Measurements from ENCODE around the gene MSANTD3.
"Not testable (repeated sequence)": the region's sequence is repeated elsewhere in the genome, so short reads cannot be mapped to it uniquely, and the experiment has no call there.

MSANTD3 gene

GRCh38 chr9:100428871-100429654 is 2.1 kb downstream of the MSANTD3 start:
- peak; percentile 91 for DNase-seq (ENCODE audit: low read depth, low spot score)

- DNase-seq (ENCODE audit: low read depth, low spot score): no peak
Measured at GRCh38 chr9:100430286-100430940, 3.5 kb downstream of the MSANTD3 start.

- DNase-seq (ENCODE audit: low read depth, low spot score): no peak
Measured at GRCh38 chr9:100431886-100432285, 4.9 kb downstream of the MSANTD3 start.

- DNase-seq (ENCODE audit: low read depth, low spot score): no peak
Measured at GRCh38 chr9:100432736-100433135, 5.8 kb downstream of the MSANTD3 start.

- no peak for DNase-seq (ENCODE audit: low read depth, low spot score)
Measured at GRCh38 chr9:100436571-100436970, 9.6 kb downstream of the MSANTD3 start.

- peak; percentile 61 for DNase-seq (ENCODE audit: low read depth, low spot score)
Measured at GRCh38 chr9:100437860-100438805, 11.2 kb downstream of the MSANTD3 start.

- DNase-seq (ENCODE audit: low read depth, low spot score): no peak
Measured at GRCh38 chr9:100440071-100440470, 13.1 kb downstream of the MSANTD3 start.

GRCh38 chr9:100440487-100440886 is 13.5 kb downstream of the MSANTD3 start:
- not testable (repeated sequence) for DNase-seq (ENCODE audit: low read depth, low spot score)

GRCh38 chr9:100441911-100442361 is 15.0 kb downstream of the MSANTD3 start:
- no peak for DNase-seq (ENCODE audit: low read depth, low spot score)

- DNase-seq (ENCODE audit: low read depth, low spot score): no peak
Measured at GRCh38 chr9:100443781-100444768, 17.1 kb downstream of the MSANTD3 start.

GRCh38 chr9:100445161-100445902 is 18.4 kb downstream of the MSANTD3 start:
- DNase-seq (ENCODE audit: low read depth, low spot score): no peak

- no peak for DNase-seq (ENCODE audit: low read depth, low spot score)
Measured at GRCh38 chr9:100445903-100446549, 19.1 kb downstream of the MSANTD3 start.

- DNase-seq (ENCODE audit: low read depth, low spot score): no peak
Measured at GRCh38 chr9:100447041-100447440, 20.1 kb downstream of the MSANTD3 start.

- DNase-seq (ENCODE audit: low read depth, low spot score): no peak
Measured at GRCh38 chr9:100448266-100448665, 21.3 kb downstream of the MSANTD3 start.

GRCh38 chr9:100449420-100449819 is 22.5 kb downstream of the MSANTD3 start:
- no peak for DNase-seq (ENCODE audit: low read depth, low spot score)

- DNase-seq (ENCODE audit: low read depth, low spot score): no peak
Measured at GRCh38 chr9:100452894-100453293, 26.0 kb downstream of the MSANTD3 start.

GRCh38 chr9:100455470-100455869 is 28.5 kb downstream of the MSANTD3 start:
- no peak for DNase-seq (ENCODE audit: low read depth, low spot score)

GRCh38 chr9:100457517-100457916 is 30.6 kb downstream of the MSANTD3 start:
- no peak for DNase-seq (ENCODE audit: low read depth, low spot score)

GRCh38 chr9:100459963-100460362 is 33.0 kb downstream of the MSANTD3 start:
- no peak for DNase-seq (ENCODE audit: low read depth, low spot score)

Data from smooth muscle cell of the brain vasculature (primary cell).